H9 (cell line): ENCODE results near the gene AGAP3. TPM values are rescaled to one million over a fixed set of nuclear protein-coding genes. Genes with fewer than 3 reads are reported as not detected.

Source experiments
- DNase-seq: peaks from one replicate; pipeline ENCODE4 v3.0.0-alpha.2; 2017
- H2AFZ ChIP-seq: one replicate; pipeline ENCODE4 v1.6.1; 2013; ENCODE audit warnings: mild to moderate bottlenecking, low read length, control low read depth, moderate library complexity
- H2AK5ac ChIP-seq: 2 replicates; pipeline ENCODE4 v1.6.1; 2013; ENCODE audit warnings: low read length, control low read depth, mixed read lengths; ENCODE audit not compliant: insufficient read length
- H2BK120ac ChIP-seq: one replicate; pipeline ENCODE4 v1.6.1; 2013; ENCODE audit warnings: low read depth, mild to moderate bottlenecking, low read length, control low read depth, inconsistent platforms; ENCODE audit not compliant: poor library complexity, severe bottlenecking
- H2BK12ac ChIP-seq: 2 replicates; pipeline ENCODE4 v1.6.1; 2013; ENCODE audit warnings: low read length, control low read depth, mixed read lengths, low read depth; ENCODE audit not compliant: insufficient read length
- H2BK15ac ChIP-seq: 2 replicates; pipeline ENCODE4 v1.6.1; 2013; ENCODE audit warnings: low read depth, low read length, control low read depth
- H2BK20ac ChIP-seq: one replicate; pipeline ENCODE4 v1.6.1; 2013; ENCODE audit warnings: low read depth, mild to moderate bottlenecking, low read length, control low read depth, inconsistent platforms; ENCODE audit not compliant: poor library complexity, severe bottlenecking
- H2BK5ac ChIP-seq: 2 replicates; pipeline ENCODE4 v1.6.1; 2013; ENCODE audit warnings: low read length, control low read depth, mixed read lengths; ENCODE audit not compliant: insufficient read length
- H3K14ac ChIP-seq: 2 replicates; pipeline ENCODE4 v1.6.1; 2013; ENCODE audit warnings: low read length, control low read depth; ENCODE audit not compliant: insufficient read depth
- H3K18ac ChIP-seq: 2 replicates; pipeline ENCODE4 v1.6.1; 2013; ENCODE audit warnings: low read depth, mild to moderate bottlenecking, mixed read lengths, low read length, control low read depth; ENCODE audit not compliant: insufficient read length
- H3K23ac ChIP-seq: 2 replicates; pipeline ENCODE4 v1.6.1; 2013; ENCODE audit warnings: low read length, control low read depth, mixed read lengths, low read depth; ENCODE audit not compliant: insufficient read length
- H3K23me2 ChIP-seq: 2 replicates; pipeline ENCODE4 v1.6.1; 2013; ENCODE audit warnings: low read depth, mild to moderate bottlenecking, mixed read lengths, low read length, control low read depth; ENCODE audit not compliant: insufficient read length, poor library complexity, severe bottlenecking
- H3K27ac ChIP-seq: 2 replicates; pipeline ENCODE4 v1.5.1; 2013; ENCODE audit warnings: low read length, control low read depth, mixed read lengths, low read depth; ENCODE audit not compliant: insufficient read length
- H3K27me3 ChIP-seq: 2 replicates; pipeline ENCODE4 v1.6.1; 2013; ENCODE audit warnings: low read length, control low read depth, inconsistent platforms; ENCODE audit not compliant: insufficient read depth
- H3K4ac ChIP-seq: 2 replicates; pipeline ENCODE4 v1.6.1; 2013; ENCODE audit warnings: low read depth, mild to moderate bottlenecking, control low read depth, inconsistent platforms, low read length, moderate library complexity
- H3K4me1 ChIP-seq: 2 replicates; pipeline ENCODE4 v1.6.1; 2013; ENCODE audit warnings: low read length, control low read depth, inconsistent platforms; ENCODE audit not compliant: insufficient read depth
- H3K4me2 ChIP-seq: 2 replicates; pipeline ENCODE4 v1.6.1; 2013; ENCODE audit warnings: low read length, control low read depth, mixed read lengths; ENCODE audit not compliant: insufficient read length, insufficient read depth
- H3K56ac ChIP-seq: 2 replicates; pipeline ENCODE4 v1.6.1; 2013; ENCODE audit warnings: low read depth, mild to moderate bottlenecking, mixed read lengths, low read length, control low read depth; ENCODE audit not compliant: insufficient read length
- H3K79me1 ChIP-seq: 2 replicates; pipeline ENCODE4 v1.6.1; 2013; ENCODE audit warnings: low read depth, mild to moderate bottlenecking, moderate library complexity, low read length, control low read depth, inconsistent platforms; ENCODE audit not compliant: insufficient read depth, poor library complexity, severe bottlenecking
- H3K79me2 ChIP-seq: 2 replicates; pipeline ENCODE4 v1.6.1; 2013; ENCODE audit warnings: low read length, control low read depth, inconsistent platforms; ENCODE audit not compliant: insufficient read depth
- H3K9ac ChIP-seq: 2 replicates; pipeline ENCODE4 v1.6.1; 2013; ENCODE audit warnings: low read length, control low read depth, mixed read lengths; ENCODE audit not compliant: insufficient read length; ENCODE audit errors: extremely low read depth
- H3K9me3 ChIP-seq: one replicate; pipeline ENCODE4 v1.6.1; 2013; ENCODE audit warnings: low read depth, low read length, inconsistent platforms; ENCODE audit not compliant: control insufficient read depth
- H3T11ph ChIP-seq: one replicate; pipeline ENCODE4 v1.6.1; 2013; ENCODE audit warnings: mild to moderate bottlenecking, low read length, control low read depth, inconsistent platforms
- H4K20me1 ChIP-seq: one replicate; pipeline ENCODE4 v1.6.1; 2013; ENCODE audit not compliant: control insufficient read depth, insufficient read length, insufficient read depth
- H4K5ac ChIP-seq: 2 replicates; pipeline ENCODE4 v1.6.1; 2013; ENCODE audit warnings: low read depth, mild to moderate bottlenecking, mixed read lengths, low read length, control low read depth; ENCODE audit not compliant: insufficient read length
- H4K8ac ChIP-seq: replicated peaks from 2 replicates; pipeline ENCODE4 v1.6.1; 2013; ENCODE audit warnings: low read length, control low read depth, mixed read lengths, low read depth; ENCODE audit not compliant: insufficient read length
- H4K91ac ChIP-seq: 2 replicates; pipeline ENCODE4 v1.6.1; 2013; ENCODE audit warnings: low read depth, mild to moderate bottlenecking, moderate library complexity, mixed read lengths, low read length, control low read depth; ENCODE audit not compliant: insufficient read length
- H3K27ac Mint-ChIP-seq, 3 experiments: 2 replicates in 2 of 3; 3 replicates in 1 of 3; pipeline ENCODE4 v1.8.0; 2020 to 2021; ENCODE audit warnings: mixed read lengths in 3 of 3, mild to moderate bottlenecking in 1 of 3, moderate library complexity in 1 of 3
- H3K27me3 Mint-ChIP-seq: 2 replicates; pipeline ENCODE4 v1.8.0; 2021; ENCODE audit warnings: low read depth, mild to moderate bottlenecking, moderate library complexity, mixed read lengths
- H3K36me3 Mint-ChIP-seq, 3 experiments: 2 replicates in 2 of 3; 3 replicates in 1 of 3; pipeline ENCODE4 v1.8.0; 2020 to 2021; ENCODE audit warnings: low read depth in 3 of 3, mixed read lengths in 3 of 3; ENCODE audit not compliant: insufficient read depth in 1 of 3
- H3K4me1 Mint-ChIP-seq, 2 experiments: 2 replicates each; pipeline ENCODE4 v1.8.0; 2020; ENCODE audit warnings: mixed read lengths in 2 of 2
- H3K4me3 Mint-ChIP-seq, 2 experiments: 2 replicates in 1 of 2; 3 replicates in 1 of 2; pipeline ENCODE4 v1.8.0; 2020 to 2021; ENCODE audit warnings: mild to moderate bottlenecking in 2 of 2, mixed read lengths in 2 of 2, moderate library complexity in 1 of 2
- H3K9me3 Mint-ChIP-seq, 2 experiments: 2 replicates in 1 of 2; 3 replicates in 1 of 2; pipeline ENCODE4 v1.8.0; 2020; ENCODE audit warnings: mild to moderate bottlenecking in 2 of 2, mixed read lengths in 2 of 2, moderate library complexity in 1 of 2
- WGBS: extraction: QIAGEN DNeasy Blood & Tissue Kit; methylation state at CpG from one replicate; pipeline ENCODE4 v1.1.7; 2013; ENCODE audit warnings: missing lambda C conversion rate, low lambda C conversion rate, mixed read lengths; ENCODE audit not compliant: insufficient read length; ENCODE audit errors: extremely low coverage; 5-methylcytosine and 5-hydroxymethylcytosine counted together
- total RNA-seq: library from RNA; stranded (reverse); gene quantifications from 2 replicates; pipeline ENCODE4 v1.2.1, GENCODE V29; 2021
- TF ChIP-seq, protein P1 (sequence below): fragments of 200-600 bp; sonication (generic); conservative IDR thresholded peaks from 3 replicates; pipeline ENCODE4 v1.8.0; 2021; ENCODE audit warnings: antibody characterized with exemption, mild to moderate bottlenecking

The AGAP3 gene
- total RNA-seq, 1 experiment from 2014 or later, result 97.7 TPM

DNA sequence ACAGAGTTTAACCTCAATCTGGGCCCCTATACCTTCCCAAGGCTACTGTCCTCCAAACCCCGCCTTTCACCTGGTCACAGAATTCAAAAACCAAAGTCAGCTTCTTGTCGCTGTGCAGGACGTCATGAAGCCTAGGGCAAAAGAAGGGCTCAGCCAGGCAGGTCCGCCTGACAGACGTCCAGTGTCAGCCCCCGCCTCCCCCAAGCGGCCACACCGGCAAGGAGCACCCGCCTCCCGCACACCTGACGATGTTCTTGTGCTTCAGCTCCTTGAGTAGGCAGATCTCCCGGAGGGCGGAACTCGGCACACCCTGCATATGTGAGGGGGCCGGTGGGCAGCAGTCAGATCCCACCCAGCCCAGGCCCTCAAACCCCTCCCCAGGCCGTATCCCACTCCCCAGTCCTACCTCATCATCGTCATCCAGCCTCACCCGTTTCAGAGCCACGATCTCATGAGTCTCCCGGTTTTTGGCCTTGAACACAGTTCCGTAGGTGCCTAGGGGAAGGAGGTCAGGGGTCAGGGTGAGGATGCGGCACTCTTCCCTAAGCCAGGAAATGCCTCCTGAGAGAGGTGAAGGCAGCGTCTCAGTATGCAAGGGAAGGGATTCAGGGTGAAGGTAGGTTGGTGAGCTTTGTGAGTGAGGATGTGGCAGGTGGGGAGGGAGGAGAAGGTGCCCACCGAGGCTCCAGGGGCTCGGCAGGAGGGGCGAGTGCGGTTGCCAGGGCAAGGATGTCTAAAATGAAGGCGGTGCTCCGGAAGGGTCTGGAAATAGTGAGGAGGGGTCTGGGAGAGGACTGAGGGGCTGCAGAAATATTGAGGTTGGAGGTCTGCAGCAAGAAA is 29.4 kb upstream of the AGAP3 start:
- no peaks in the 10 kb centered on the region for H4K20me1 ChIP-seq
- peak overlapping the region; percentile 81 for H3K4me2 ChIP-seq
- H3K36me3 Mint-ChIP-seq, result peaks cover 0 to 11% (median 0%) of the 10 kb centered on the region in 3 experiments; a peak in 3 of 7 replicates
- no peak overlapping the region for H3K56ac ChIP-seq
- no CpG with 5 or more reads among the region's 29 CpGs for WGBS
- no peak overlapping the region for H4K5ac ChIP-seq
- no peaks in the 10 kb centered on the region; a peak in 1 of 5 replicates for H3K9me3 Mint-ChIP-seq
- no peak overlapping the region for H2BK5ac ChIP-seq
- H3K27ac Mint-ChIP-seq, result peak overlapping the region in 1 of 3 experiments; percentile 56; a peak in 2 of 7 replicates
- no peak overlapping the region for H2AFZ ChIP-seq
- H3K18ac ChIP-seq, result no peak overlapping the region
- H3K23me2 ChIP-seq, result peaks cover 33% of the 10 kb centered on the region
- no peaks in the 10 kb centered on the region for H3K79me1 ChIP-seq
- no peak overlapping the region for H3K14ac ChIP-seq
- H2BK120ac ChIP-seq, result no peak overlapping the region
- no peak overlapping the region for H4K91ac ChIP-seq
- no peak overlapping the region for H3K27ac ChIP-seq
- peaks cover 32% of the 10 kb centered on the region for H3K27me3 Mint-ChIP-seq
- H2BK15ac ChIP-seq, result no peak overlapping the region
- H2AK5ac ChIP-seq, result no peak overlapping the region
- no peak overlapping the region for H3K9ac ChIP-seq
- H3K4me1 Mint-ChIP-seq, result peaks cover 34 to 45% of the 10 kb centered on the region in 2 experiments
- H3K9me3 ChIP-seq, result no peaks in the 10 kb centered on the region
- no peak overlapping the region for H3K4ac ChIP-seq
- no peak overlapping the region for H3T11ph ChIP-seq
- H2BK20ac ChIP-seq, result no peak overlapping the region
- H4K8ac ChIP-seq, result no peak overlapping the region
- no peaks in the 10 kb centered on the region; the same call in 1 of the 2 replicates for H3K27me3 ChIP-seq
- peak overlapping the region; percentile 78 to 91 for H3K4me3 Mint-ChIP-seq
- peak; percentile 70 for DNase-seq
- H3K79me2 ChIP-seq, result no peaks in the 10 kb centered on the region
- H3K23ac ChIP-seq, result no peak overlapping the region
- no peak overlapping the region for H2BK12ac ChIP-seq
- TF ChIP-seq, protein P1, sequence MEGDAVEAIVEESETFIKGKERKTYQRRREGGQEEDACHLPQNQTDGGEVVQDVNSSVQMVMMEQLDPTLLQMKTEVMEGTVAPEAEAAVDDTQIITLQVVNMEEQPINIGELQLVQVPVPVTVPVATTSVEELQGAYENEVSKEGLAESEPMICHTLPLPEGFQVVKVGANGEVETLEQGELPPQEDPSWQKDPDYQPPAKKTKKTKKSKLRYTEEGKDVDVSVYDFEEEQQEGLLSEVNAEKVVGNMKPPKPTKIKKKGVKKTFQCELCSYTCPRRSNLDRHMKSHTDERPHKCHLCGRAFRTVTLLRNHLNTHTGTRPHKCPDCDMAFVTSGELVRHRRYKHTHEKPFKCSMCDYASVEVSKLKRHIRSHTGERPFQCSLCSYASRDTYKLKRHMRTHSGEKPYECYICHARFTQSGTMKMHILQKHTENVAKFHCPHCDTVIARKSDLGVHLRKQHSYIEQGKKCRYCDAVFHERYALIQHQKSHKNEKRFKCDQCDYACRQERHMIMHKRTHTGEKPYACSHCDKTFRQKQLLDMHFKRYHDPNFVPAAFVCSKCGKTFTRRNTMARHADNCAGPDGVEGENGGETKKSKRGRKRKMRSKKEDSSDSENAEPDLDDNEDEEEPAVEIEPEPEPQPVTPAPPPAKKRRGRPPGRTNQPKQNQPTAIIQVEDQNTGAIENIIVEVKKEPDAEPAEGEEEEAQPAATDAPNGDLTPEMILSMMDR, result peak; percentile 48; the same call in 2 of the 3 replicates
- peaks cover 8% of the 10 kb centered on the region for H3K4me1 ChIP-seq
